ENCODE data around the gene KRTCAP2.
A peak's percentile ranks its signal among the peaks of the same experiment; 100 is the strongest.
"Not testable (repeated sequence)": the region's sequence is repeated elsewhere in the genome, so short reads cannot be mapped to it uniquely, and the experiment has no call there.

The KRTCAP2 gene

DNA sequence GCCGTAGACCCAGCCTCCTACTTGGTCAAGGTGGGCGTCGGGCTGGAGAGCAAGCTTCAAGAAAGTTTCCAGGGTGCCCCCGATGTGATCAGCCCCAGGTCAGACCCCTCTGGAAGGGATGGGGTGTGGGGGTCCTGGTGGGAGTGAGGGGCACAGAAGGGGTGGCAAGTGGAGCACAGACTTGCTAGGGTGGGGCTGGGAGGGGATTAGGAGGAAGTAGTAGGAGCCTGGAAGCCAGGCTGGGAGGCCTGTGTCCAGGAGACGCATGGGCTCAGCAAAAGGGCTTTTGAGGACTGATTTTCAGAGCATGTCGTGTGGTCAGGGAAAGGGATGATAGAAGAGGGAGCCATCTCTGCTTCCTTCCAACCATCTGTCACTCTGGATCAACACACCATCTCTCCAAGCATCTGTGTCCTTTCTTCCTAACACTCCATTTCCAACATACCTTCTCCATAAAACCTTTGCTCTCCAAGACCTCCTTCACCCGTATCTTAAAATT, 9.0 kb upstream of the KRTCAP2 start:
- DNase-seq: no peak

DNA sequence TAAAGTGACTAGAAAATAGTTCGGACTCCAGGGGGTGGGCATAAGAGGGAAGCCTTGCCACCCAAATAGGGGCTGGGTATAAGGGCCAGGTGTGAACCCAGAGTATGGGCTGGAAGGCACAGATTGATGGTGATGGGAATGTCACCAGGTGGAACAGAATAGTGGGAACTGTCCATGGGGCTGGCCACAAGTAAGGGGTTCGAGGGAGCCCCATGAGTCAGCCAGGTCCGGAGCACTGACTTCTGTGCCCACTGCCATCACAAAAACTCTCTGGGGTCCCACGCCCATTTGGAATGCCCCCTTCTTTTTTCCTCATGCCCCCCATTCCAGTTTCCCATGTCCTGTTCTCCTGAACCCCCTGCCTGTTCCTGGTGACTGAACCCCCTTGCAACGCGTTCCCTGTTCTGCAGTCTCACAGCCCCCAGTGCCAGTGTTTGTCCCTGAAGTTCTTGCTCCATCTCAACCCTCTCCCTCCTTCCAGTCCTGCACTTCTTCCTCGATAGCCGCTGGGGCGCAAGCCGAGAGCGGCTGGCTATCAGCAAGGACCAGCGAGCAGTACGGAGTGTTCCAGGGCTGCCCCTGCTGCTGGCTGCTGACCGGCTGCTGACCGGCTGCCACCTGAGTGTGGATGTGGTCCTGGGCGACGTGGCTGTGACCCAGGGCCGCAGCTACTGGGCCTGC, 8.4 kb upstream of the KRTCAP2 start:
- no peak for DNase-seq

DNA sequence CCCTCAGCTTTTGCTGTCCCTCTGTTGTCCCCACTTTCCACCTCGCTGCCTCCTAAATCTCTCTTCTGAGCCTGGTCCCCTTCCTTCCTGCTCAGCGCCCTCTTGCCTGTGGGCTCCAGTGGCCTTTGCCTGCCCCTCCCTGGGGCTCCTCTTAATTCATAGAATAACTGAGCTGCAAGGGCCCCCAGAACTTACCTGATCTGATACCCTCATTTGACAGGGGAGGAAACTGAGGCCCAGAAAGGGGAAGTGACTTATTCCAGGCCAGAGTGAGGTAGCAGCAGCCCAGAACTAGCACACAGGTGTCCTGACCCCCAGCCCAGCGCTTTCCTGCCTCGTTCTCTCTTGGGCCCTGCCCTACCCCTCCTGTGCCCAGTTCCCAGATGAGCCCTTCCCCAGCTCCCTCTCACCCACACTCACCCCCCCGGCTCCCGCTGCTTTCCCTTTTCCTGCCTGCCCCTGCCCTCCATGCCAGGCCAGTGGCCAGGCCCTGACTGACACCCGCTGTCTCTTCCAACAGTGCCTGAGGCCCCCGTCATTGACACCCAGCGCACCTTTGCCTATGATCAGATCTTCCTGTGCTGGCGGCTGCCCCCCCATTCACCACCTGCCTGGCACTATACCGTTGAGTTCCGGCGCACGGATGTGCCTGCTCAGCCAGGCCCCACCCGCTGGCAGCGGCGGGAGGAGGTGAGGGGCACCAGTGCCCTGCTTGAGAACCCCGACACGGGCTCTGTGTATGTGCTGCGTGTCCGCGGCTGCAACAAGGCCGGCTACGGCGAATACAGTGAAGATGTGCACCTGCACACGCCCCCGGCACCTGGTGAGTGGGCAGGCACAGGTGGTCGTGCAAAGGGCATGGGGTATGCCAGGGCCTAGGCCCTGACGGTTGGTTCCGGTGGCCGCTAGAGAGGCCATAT, 6.3 kb upstream of the KRTCAP2 start:
- DNase-seq: no peak

DNA sequence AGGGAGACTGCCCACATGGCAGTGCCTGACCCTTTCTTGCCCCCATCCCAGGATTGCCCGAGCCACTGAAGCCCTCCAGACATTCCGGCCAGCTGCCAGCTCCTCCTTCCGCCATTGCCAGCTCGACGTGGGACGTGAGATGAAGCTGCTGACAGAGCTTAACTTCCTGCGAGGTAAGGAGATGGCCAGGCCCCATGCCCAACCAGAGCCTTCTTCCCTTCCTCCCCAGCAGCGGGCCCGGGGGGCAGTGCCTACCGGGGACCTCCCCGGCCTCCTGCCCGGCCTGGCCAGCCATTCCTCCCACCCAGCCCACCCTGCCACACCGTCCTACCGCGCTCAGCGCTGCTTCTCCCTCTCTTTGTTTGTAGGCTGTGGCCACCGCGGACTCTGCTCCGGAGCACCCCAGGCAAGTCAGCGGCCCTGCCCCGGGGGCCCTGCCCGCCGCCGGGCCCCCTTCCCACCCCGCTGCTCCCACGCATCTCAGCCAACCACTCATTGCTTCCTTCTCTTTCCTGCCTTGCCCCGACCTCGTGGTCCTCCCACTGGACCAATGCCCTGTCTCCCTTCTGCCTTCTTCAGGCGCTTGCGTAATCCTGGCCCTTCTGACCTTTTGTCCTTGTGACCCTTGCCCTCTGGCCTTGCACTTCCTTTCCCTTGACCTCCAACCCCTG, 5.5 kb upstream of the KRTCAP2 start:
- DNase-seq: no peak

DNA sequence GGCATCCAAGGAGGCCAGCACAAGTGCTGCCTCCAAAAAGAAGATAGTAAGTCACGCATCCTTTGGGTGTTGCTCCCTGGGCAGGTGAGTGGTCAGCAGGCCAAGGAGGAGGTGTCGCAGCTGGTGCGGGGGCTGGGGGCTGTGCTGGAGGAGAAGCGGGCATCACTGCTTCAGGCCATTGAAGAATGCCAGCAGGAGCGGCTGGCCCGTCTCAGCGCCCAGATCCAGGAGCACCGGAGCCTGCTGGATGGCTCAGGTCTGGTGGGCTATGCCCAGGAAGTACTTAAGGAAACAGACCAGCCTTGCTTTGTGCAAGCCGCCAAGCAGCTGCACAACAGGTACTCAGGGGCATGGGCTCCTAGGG, 4.8 kb upstream of the KRTCAP2 start:
- DNase-seq: no peak

DNA sequence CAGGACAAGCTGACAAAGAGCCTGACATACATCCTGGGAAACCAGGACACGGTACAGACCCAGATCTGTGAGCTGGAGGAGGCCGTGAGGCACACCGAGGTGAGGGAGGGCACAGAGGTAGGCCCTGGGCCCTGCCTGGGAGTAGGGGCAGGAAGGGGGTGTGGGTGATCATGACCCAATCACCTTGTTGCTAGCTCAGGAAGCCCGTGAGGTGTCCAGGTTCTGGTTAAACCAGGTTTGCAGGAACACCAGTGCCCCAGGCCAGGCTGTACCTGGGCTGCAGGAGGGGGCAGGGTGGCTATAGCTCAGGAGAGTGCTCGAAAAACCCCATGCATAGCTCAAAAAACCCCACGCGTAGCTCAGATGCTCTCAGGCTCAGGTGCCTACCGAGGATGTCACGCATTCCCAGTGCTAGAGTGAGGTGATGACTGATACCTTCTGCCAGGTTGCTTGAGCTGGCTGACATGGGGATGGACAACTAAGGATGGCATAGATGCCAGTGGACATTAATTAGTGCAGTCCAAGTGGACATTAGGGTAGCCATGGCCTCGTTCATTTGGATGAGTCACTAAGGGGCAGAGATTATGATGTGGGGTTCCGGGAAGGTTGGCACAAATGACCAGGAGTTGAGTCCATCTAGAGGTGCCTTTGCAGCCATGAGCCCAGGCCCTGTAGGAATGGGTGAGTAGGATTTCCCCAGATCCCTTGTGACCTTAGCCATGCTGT, 4.3 kb upstream of the KRTCAP2 start:
- no peak for DNase-seq

DNA sequence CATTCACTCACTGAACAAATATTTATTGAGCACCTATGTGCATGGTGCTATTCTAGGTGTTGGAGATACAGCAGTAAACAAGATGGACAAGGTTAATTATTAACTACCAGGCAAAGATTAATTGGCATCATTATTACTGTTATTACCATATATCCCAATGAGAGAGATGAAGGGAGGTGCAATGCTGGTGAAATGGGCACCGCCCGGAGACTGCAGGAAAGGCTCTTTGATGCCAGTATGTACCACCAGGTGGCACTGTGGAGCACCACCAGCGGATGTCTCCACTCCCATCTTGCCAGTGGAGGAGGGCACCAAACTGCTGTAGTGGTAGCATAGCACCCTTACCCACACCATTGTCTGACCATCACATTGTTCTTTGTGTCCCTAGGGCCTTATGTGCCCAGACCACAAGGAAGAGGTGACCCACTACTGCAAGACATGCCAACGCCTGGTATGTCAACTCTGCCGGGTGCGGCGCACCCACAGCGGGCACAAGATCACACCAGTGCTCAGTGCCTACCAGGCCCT, 3.5 kb upstream of the KRTCAP2 start:
- peak; percentile 86 for DNase-seq

DNA sequence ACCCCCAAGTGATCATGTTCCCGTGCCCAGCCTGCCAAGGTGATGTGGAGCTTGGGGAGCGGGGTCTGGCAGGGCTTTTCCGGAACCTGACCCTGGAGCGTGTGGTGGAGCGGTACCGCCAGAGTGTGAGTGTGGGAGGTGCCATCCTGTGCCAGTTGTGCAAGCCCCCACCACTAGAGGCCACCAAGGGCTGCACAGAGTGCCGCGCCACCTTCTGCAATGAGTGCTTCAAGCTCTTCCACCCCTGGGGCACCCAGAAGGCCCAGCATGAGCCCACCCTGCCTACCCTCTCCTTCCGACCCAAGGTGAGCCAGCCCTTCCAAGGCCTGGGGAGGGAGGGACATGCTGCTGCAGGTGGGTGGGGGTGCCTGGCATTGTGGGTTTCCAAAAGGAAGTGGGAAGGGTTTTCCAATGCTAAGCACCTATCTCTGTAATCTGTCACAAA, 2.8 kb upstream of the KRTCAP2 start:
- no peak for DNase-seq

DNA sequence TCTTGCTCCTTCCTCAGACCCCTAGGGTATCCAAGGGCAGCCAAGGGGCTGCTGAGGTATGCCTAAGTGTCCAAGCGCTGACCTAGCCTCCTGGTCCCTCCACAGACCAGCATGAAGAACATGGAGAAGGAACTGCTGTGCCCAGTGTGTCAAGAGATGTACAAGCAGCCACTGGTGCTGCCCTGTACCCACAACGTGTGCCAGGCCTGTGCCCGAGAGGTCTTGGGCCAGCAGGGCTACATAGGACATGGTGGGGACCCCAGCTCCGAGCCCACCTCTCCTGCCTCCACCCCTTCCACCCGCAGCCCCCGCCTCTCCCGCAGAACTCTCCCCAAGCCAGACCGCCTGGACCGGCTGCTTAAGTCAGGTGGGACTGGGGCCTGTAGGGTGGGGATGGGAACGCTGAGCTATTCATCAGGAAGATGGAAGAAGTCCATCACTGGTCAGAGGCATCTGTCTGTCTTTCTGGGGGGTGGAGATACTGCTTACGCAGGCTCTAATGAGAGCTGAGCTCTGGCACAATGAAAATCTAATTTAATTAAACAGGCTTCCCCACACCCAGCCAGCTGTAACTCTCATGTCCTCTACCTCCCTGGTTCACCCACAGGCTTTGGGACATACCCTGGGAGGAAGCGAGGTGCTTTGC, 2.3 kb upstream of the KRTCAP2 start:
- DNase-seq: no peak

DNA sequence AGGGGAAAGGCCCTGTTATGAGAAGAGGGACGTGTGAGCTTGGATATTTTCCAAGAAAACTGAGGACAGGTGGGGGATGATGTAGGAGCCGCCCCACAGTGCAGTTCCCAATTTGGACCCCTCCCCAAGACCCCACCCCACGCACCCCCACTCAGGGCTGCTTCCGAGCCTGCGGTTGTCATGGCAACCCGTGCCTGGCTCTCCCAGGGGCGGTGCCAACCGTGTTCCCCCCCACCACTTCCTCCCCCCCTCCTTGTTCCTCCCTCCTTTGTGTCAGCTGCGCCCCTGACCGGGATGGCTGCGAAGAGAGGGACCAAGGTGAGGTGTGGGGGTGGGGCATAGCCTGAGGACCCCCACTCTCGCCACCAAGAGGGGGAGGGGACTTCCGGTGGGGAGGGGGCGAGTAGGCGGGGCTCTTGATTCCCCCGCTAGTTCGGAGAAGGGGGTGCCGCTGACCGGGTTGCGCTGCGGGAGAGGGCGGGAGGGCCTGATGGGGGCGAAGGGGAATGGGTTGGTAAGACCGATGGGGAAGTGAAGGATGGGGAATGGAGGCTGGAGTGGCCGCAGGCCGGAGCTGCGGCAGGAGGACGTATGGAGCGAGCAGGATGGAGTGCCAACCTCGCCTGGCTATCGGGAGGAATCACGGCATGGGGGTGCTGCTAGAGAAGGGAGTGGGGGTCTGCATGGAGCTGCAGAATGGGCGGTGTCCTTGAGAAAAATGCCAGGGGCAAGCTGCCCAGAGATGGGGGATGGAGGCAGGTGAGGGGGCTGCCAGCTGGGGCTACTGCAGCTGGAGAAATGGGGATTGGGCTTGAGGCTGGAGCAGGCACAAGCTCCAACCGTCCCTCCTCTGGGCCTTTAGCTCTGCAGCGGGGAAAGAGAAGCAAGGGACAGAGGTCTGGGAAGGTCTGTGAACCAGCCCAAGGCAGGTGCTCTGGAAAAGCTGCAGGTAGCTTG, 1.5 kb upstream of the KRTCAP2 start:
- peak; percentile 52 for DNase-seq

DNA sequence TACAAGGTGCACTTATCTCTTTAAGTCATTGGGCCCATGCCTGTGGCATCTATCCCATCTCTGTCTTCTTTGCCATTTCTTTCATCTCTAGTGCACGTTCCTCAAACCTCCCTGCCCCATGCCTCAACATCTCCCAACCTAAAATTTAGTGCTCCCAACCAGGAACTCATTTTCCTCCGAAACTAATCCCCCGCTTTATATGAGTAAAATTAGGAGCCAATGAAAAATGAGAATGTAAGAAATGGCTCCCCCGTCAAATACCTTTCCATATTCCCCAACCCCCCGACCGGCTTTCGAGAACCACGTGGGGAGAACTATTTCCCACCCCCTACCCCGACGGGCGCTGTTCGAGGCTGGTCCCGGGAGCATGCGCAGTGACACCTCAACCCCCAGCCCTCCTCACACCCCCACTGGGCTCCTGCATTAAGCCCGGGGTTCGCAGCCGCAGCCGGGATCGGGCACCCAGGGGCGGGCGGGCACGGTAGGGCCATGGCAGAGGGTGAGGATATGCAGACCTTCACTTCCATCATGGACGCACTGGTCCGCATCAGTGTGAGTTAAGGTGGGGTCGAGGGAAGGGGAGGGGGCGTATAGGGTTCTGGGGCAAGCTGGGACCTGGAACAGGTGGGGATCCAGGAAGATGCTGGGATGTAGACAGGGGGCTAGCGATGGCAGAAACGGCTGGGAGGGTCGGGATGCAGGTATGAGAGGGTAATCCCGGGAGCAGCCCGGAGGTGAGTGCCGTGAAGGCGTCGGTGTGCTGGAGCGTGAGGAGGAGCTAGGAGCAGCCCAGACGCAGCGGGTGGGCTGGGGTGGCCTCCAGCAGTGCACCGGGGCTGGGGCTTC, 597 bp upstream of the KRTCAP2 start, which contains the start of gene TRIM46:
TRIM46 (plus strand) TSS at position 372 of the 846 bp plus-strand sequence; CDS start at position 490, 118 bp downstream.
- peak; percentile 69 for DNase-seq

DNA sequence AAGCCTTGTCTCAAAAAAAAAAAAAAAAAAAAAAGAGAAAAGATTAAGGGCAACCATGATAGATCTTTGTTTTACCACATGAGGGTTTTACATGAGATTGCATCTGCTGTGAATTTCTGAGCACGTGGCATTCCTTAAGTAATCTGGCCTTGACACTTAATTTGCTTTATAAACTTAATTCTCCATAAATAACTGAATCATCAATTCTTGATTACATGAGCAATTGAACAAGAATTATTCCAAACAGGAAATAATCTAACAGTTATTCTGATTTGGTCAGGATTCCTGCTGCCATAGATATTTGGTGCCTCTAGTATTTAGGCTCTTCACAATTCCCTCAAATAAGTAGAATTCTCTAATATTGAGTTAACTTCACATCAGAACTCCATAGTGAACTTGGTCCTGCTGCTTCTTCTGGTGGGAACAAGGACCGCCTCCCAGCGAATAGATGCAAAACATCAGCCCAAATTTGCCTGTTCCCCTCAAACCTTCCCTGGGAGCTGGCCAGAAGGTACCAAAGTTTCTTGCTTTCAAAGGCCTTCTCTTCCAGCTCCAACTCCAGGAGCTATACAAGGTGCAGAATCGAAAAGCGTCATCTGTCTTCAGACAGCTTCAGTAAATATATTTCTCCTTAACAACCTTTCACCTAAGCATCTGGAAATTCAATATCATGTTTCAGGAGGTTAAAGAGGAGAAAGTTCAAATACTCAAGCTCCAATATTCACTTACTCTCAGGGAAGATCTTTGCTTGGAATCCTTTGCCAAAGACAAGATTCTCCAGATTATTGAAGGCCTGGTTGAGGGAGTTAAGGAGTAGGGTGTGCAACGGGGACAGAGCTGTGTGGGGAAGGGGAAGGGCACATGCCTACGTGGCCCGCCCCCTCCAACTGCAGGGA, 1.0 kb downstream of the KRTCAP2 start:
- no peak for DNase-seq

DNA sequence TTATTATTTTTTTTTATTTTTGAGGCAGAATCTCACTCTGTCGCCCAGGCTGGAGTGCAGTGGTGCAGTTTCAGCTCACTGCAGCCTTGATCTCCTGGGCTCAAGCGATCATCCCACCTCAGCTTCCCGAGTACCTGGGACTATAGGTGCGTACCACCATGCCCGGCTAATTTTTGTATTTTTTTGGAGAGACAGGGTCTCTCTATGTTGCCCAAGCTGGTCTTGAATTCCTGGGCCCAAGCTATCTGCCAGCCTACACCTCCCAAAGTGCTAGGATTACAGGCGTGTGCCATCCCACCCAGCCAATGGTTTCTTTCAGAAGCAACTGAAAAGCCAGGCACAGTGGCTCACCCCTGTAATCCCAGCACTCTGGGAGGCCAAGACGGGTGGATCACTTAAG, 2.3 kb downstream of the KRTCAP2 start:
- DNase-seq: no peak

DNA sequence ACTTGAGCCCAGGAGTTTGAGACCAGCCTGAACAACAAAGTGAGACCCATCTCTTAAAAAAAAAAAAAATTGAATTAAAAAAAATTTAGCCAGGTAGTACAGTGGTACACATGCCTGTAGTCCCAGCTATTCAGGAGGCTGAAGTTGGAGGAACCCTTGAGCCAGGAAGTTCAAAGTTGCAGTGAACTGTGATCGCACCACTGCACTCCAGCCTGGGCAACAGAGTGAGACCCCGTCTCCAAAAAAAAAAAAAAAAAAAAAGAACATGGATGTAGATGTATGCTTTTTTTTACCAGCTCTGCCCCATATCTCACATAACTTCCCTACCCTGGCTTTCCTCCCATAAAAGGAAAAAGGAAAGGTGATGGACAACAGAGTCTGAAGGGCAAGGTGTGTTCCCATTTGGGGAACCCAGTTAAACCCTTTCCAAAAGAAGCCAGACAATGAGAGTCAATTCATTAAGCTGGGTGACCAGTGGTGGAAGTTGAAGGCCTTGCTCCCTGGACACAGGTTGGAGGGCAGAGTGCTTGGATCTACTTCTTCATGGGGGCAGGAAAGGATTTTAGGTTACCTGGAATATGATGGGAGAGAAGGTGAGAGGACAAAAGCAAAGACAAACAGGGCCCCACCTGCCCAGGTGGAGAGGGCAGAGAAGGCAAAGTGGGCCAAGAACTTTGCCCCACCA, 2.9 kb downstream of the KRTCAP2 start:
- DNase-seq: no peak

DNA sequence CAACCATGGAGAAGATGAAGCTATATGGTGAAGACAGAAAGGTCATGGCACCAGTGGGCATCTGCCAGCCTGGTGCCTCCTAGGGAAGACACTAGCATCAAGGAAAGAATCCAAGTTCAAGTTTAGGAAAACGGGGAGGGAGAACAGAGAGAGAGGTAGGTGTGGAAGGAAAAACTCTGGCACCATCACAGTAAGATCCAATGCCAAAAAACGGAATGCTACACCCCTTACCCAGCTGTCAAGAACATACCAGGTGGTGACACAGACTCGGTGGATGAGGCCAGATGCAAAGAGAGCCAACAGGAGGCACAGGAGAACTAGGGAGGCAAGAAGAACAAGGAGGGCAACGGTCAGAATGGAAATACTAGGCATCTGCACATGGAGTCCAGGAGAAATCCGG, 3.6 kb downstream of the KRTCAP2 start:
- no peak for DNase-seq

DNA sequence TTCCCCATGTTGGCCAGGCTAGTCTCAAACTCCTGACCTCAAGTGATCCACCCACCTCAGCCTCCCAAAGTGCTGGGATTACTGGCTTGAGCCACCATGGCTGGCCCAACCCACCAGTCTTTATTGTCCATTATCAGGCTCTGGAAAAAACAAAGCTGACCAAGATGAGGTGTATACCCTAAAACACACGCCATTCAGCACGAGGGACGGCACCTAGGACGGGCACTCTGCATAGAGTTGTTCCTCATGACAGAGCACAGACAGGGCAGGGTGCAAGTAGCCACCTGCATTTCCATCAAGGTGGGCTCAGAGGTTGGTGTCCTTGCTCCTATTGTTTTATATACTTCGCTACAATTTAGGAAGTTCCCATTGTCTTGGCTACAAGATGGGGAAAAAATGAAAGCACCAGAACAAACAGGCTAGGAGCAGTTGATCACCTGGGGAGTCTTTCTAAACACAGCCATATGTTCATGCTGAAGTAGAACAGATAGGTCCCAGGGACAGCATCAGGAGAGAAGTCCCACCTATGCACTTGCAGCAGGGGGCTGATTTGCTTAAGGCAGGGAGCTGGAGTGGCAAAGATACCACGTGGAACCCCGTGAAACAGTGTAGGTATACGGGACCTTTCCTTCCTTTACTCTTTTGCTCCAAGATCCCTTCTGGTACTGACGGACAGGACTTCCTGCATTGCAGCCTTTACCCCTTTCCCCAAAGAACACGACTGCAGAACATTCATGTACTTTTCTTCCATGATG, 4.5 kb downstream of the KRTCAP2 start:
- DNase-seq: no peak

DNA sequence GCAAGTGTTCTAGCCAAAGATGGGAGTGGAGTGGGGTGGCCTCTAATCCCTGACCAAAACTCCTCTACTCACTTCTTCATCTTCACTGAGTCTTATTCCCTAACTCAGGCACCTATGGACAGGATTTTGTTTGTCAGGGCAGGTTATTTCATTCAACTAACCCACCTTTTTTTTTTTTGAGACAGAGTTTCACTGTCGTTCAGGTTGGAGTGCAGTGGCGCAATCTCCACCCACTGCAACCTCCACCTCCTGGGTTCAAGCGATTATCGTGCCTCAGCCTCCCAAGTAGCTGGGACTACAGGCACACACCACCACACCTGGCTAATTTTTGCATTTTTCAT, 5.0 kb downstream of the KRTCAP2 start:
- DNase-seq: not testable (repeated sequence)

Data from activated CD8-positive, alpha-beta memory T cell treated with anti-CD3 and anti-CD28 coated beads, Interleukin-2, amount 50 U/mL, for 4 hours (primary cell).